ENCODE data around the gene ADPRS. TPM values are rescaled to one million over a fixed set of nuclear protein-coding genes. Genes with fewer than 3 reads are reported as not detected.
A peak's percentile ranks its signal among the peaks of the same experiment; 100 is the strongest.

ADPRS gene
- total and polyA plus RNA-seq, 9 of the 15 experiments (the other 6 are each of a cell fraction or from before 2014, with no cell fraction given), result 5.9 to 40.0 (median 27.4) TPM

DNA sequence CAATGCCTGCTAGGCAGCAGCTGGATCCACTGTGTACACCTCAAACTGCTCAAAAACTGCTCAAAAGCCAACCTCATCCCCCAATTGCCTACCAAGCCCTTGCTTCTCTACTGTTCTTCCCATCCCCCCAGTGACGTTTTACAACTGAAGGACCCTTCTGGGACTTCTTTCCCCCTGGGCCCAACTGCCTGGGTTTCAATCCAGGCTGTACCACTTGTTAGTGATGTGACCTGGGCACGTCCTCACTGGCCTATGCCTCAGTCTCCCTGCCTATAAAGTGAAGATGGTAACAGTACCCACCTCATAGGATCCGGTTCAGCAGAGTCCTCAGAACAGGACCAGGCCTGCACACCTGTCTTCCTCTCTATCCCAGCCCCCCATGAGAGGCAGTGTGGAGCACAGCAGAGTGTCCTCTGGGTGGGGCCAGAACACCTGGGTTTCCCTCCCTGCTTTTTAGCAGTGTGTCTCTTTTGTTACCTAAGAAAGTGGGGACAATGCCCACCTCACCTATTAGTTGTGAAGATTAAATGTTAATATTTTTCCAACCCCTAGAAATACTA, 6.7 kb upstream of the ADPRS start:
- Histone ChIP-seq H3K36me3 (ENCODE audit: control insufficient read depth, insufficient read depth, low read length) (no peaks in the 10 kb centered on the region), H3K4me3 (no peak overlapping the region), H3K9ac (ENCODE audit: insufficient read depth in 1 of 2, low read depth in 2 of 2, low read length in 2 of 2) (peak overlapping the region in 1 of 2 experiments; percentile 63; a peak in 1 of 4 replicates), H4K20me1 (replicated peaks; ENCODE audit: control insufficient read depth, insufficient read depth, low read length) (no peaks in the 10 kb centered on the region), H3K9me1 (ENCODE audit: control insufficient read depth, insufficient read depth, low read length) (no peaks in the 10 kb centered on the region), H3K27ac (ENCODE audit: extremely low read depth, low read depth, low read length) (no peak overlapping the region), H3K4me2 (ENCODE audit: insufficient read depth, low read length) (no peak overlapping the region), H3K79me2 (ENCODE audit: control insufficient read depth, insufficient read depth, low read length) (no peaks in the 10 kb centered on the region), H2AFZ (ENCODE audit: low read depth, low read length) (no peak overlapping the region), H3K9me3 (replicated peaks; ENCODE audit: control insufficient read depth, insufficient read depth, low read depth, low read length) (no peaks in the 10 kb centered on the region), H3K27me3 (ENCODE audit: control insufficient read depth in 2 of 2, insufficient read depth in 2 of 2, low read length in 2 of 2) (no peaks in the 10 kb centered on the region), H3K4me1 (replicated peaks in 1 of 2; ENCODE audit: control insufficient read depth in 2 of 2, insufficient read depth in 2 of 2, low read length in 2 of 2) (peaks cover 1 to 17% of the 10 kb centered on the region in 2 experiments; a peak in 4 of 5 replicates)
- DNase-seq (ENCODE audit: extremely low read depth in 1 of 4, low spot score in 3 of 4), result peak in 1 of 4 experiments; percentile 25
- ChIA-PET POLR2A (interaction anchor here (0.6 to 0.7 kb wide), 2 partner anchors 113 to 364 kb away, joined by 3 read pairs; no protein-coding TSS in a partner anchor), CTCF (ENCODE audit: low intra/inter-chr PET ratio) (no interaction called here)
- intact Hi-C loops (cut with micrococcal nuclease), result no loop called here
- TF ChIP-seq ZBTB1 (CRISPR knock-in tag; IDR thresholded peaks at IDR 0.05; ENCODE audit: borderline replicate concordance, low read depth), result no peak
- TF ChIP-seq, protein P1, sequence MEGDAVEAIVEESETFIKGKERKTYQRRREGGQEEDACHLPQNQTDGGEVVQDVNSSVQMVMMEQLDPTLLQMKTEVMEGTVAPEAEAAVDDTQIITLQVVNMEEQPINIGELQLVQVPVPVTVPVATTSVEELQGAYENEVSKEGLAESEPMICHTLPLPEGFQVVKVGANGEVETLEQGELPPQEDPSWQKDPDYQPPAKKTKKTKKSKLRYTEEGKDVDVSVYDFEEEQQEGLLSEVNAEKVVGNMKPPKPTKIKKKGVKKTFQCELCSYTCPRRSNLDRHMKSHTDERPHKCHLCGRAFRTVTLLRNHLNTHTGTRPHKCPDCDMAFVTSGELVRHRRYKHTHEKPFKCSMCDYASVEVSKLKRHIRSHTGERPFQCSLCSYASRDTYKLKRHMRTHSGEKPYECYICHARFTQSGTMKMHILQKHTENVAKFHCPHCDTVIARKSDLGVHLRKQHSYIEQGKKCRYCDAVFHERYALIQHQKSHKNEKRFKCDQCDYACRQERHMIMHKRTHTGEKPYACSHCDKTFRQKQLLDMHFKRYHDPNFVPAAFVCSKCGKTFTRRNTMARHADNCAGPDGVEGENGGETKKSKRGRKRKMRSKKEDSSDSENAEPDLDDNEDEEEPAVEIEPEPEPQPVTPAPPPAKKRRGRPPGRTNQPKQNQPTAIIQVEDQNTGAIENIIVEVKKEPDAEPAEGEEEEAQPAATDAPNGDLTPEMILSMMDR (IDR thresholded peaks at IDR 0.05 in 2 of 3, conservative IDR thresholded peaks at IDR 0.05 in 1 of 3; ENCODE audit: insufficient read depth in 2 of 3, low read depth in 1 of 3, low read length in 3 of 3), result peak; percentile 22 to 39 (median 23); a peak in 2 of 6 replicates
- no peak for FAIRE-seq
- in situ Hi-C loops (cut with MboI), result no loop called here
- no TSS peak for BruUV-seq (replicated peaks)
- ATAC-seq, result peak; percentile 35; the same call in 1 of the 3 replicates
- WGBS (ENCODE audit: insufficient coverage, low coverage, missing lambda C conversion rate), result 31% methylated on average over 3 of the region's 3 CpGs
